Fibroblast of lung (primary cell): ENCODE data around the gene PSMD1. TPM values are rescaled to one million over a fixed set of nuclear protein-coding genes. Genes with fewer than 3 reads are reported as not detected.

Experiments used
- DNase-seq, 2 donors: peaks; one replicate each; pipeline versions ENCODE4 v3.0.0 to v3.0.0-alpha.2; 2010; ENCODE audit warnings: low read depth in 2 of 2
- H2AFZ ChIP-seq: 2 replicates; pipeline ENCODE4 v1.5.1; 2012; ENCODE audit warnings: low read length, control low read depth, inconsistent platforms
- H3K27ac ChIP-seq: 2 replicates; pipeline ENCODE4 v1.5.1; 2011; ENCODE audit warnings: low read length, control low read depth; ENCODE audit not compliant: insufficient read depth
- H3K27me3 ChIP-seq: 2 replicates; pipeline ENCODE4 v1.5.1; 2011; ENCODE audit warnings: mild to moderate bottlenecking, low read length; ENCODE audit not compliant: control insufficient read depth, insufficient read depth
- H3K36me3 ChIP-seq: 2 replicates; pipeline ENCODE4 v1.5.1; 2011; ENCODE audit warnings: low read length; ENCODE audit not compliant: control insufficient read depth, insufficient read depth
- H3K4me1 ChIP-seq: 2 replicates; pipeline ENCODE4 v1.5.1; 2011; ENCODE audit warnings: low read length; ENCODE audit not compliant: control insufficient read depth, insufficient read depth; ENCODE audit errors: extremely low read depth
- H3K4me2 ChIP-seq: 2 replicates; pipeline ENCODE4 v1.5.1; 2011; ENCODE audit warnings: low read length, control low read depth; ENCODE audit not compliant: insufficient read depth; ENCODE audit errors: extremely low read depth
- H3K4me3 ChIP-seq, 4 experiments: fragments of 200-600 bp in 1 of 4; sonication (generic) in 1 of 4; replicated peaks in 1 of 4; 2 replicates each; pipeline ENCODE4 v1.5.1; 2011 to 2016; ENCODE audit warnings: low read length in 4 of 4, low read depth in 3 of 4, mild to moderate bottlenecking in 3 of 4, control low read depth in 2 of 4, inconsistent platforms in 1 of 4, mixed read lengths in 1 of 4; ENCODE audit not compliant: insufficient read depth in 1 of 4; ENCODE audit errors: control extremely low read depth in 1 of 4
- H3K79me2 ChIP-seq: 2 replicates; pipeline ENCODE4 v1.5.1; 2012; ENCODE audit warnings: mild to moderate bottlenecking, low read length, inconsistent platforms; ENCODE audit not compliant: control insufficient read depth, insufficient read depth
- H3K9ac ChIP-seq: 2 replicates; pipeline ENCODE4 v1.5.1; 2011; ENCODE audit warnings: mild to moderate bottlenecking, low read length, control low read depth; ENCODE audit not compliant: insufficient read depth
- H3K9me3 ChIP-seq: 2 replicates; pipeline ENCODE4 v1.5.1; 2012; ENCODE audit warnings: low read depth, low read length; ENCODE audit not compliant: control insufficient read depth, insufficient read depth
- H4K20me1 ChIP-seq: 2 replicates; pipeline ENCODE4 v1.5.1; 2011; ENCODE audit warnings: low read length; ENCODE audit not compliant: control insufficient read depth, insufficient read depth; ENCODE audit errors: extremely low read depth
- EZH2 ChIP-seq: IDR thresholded peaks from 2 replicates; pipeline ENCODE4 v1.5.1; 2012; ENCODE audit warnings: low read length, control low read depth, mild to moderate bottlenecking; ENCODE audit errors: missing control alignments
- polyA plus RNA-seq, 2 donors: library from polyadenylated mRNA; depleted of rRNA in 1 of 2; stranded (reverse) in 1 of 2; unstranded in 1 of 2; fragments of >200 nt; gene quantifications; 2 replicates each; pipeline ENCODE4 v1.2.1, GENCODE V29; 2011 to 2012; ENCODE audit warnings: missing spikeins in 1 of 2
- total RNA-seq: library from RNA; depleted of rRNA; stranded (reverse); fragments of >200 nt; gene quantifications from 2 replicates; pipeline ENCODE4 v1.2.1, GENCODE V29; 2014
- TF ChIP-seq, protein P1 (sequence below), 2 donors: IDR thresholded peaks in 1 of 2; conservative IDR thresholded peaks in 1 of 2; 1 replicate in 1 of 2; 2 replicates in 1 of 2; pipeline ENCODE4 v1.5.1; 2011 to 2012; ENCODE audit warnings: low read length in 2 of 2, control low read depth in 1 of 2, inconsistent platforms in 1 of 2, low read depth in 1 of 2, mild to moderate bottlenecking in 1 of 2

The PSMD1 gene
- total and polyA plus RNA-seq, 2 donors (not counting 1 experiment from before 2014, with no cell fraction given) = 125 to 144 TPM

- H2AFZ ChIP-seq = no peak overlapping the region
- H3K4me2 ChIP-seq = no peak overlapping the region
- H3K36me3 ChIP-seq = peaks cover 15% of the 10 kb centered on the region
- H4K20me1 ChIP-seq = no peaks in the 10 kb centered on the region
- DNase-seq = no peak
- no peaks in the 10 kb centered on the region for H3K27me3 ChIP-seq
- no peak overlapping the region for H3K9ac ChIP-seq
- H3K27ac ChIP-seq = no peak overlapping the region
- peaks cover 11% of the 10 kb centered on the region for H3K4me1 ChIP-seq
- TF ChIP-seq EZH2 = no peak
- TF ChIP-seq, protein P1, sequence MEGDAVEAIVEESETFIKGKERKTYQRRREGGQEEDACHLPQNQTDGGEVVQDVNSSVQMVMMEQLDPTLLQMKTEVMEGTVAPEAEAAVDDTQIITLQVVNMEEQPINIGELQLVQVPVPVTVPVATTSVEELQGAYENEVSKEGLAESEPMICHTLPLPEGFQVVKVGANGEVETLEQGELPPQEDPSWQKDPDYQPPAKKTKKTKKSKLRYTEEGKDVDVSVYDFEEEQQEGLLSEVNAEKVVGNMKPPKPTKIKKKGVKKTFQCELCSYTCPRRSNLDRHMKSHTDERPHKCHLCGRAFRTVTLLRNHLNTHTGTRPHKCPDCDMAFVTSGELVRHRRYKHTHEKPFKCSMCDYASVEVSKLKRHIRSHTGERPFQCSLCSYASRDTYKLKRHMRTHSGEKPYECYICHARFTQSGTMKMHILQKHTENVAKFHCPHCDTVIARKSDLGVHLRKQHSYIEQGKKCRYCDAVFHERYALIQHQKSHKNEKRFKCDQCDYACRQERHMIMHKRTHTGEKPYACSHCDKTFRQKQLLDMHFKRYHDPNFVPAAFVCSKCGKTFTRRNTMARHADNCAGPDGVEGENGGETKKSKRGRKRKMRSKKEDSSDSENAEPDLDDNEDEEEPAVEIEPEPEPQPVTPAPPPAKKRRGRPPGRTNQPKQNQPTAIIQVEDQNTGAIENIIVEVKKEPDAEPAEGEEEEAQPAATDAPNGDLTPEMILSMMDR (conservative IDR thresholded peaks at IDR 0.05 in 1 of 2, IDR thresholded peaks at IDR 0.05 in 1 of 2; ENCODE audit: low read depth in 1 of 2, low read length in 2 of 2) = no peak
- no peaks in the 10 kb centered on the region for H3K9me3 ChIP-seq
- no peaks in the 10 kb centered on the region for H3K79me2 ChIP-seq
- no peak overlapping the region for H3K4me3 ChIP-seq
These were observed 161.7 kb downstream of the PSMD1 start for GRCh38 chr2:231218366-231218765.

DNA sequence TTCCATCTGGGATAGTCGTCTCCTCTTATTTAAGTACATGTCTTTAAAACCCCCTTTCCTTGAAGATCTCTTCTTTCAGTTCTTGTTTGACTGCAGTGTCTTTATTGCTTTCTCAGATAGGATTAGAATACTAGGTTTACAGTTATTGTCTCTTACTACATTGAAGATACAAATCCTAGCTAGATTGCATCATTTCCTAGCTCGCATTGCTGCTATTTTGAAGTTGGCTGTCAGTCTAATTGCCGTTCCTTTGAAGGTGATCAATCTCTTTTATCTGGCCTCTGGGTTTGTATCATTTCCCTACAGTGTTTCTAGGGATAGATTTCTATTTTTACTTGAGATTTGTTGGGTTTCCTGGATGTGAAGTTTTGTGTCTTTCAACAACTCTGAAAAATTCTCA lies 162.6 kb downstream of the PSMD1 start:
- no peak for DNase-seq
- no peaks in the 10 kb centered on the region for H4K20me1 ChIP-seq
- no peaks in the 10 kb centered on the region for H3K27me3 ChIP-seq
- H3K4me2 ChIP-seq = no peak overlapping the region
- no peak overlapping the region for H3K27ac ChIP-seq
- no peak overlapping the region for H2AFZ ChIP-seq
- TF ChIP-seq EZH2 = no peak
- TF ChIP-seq, protein P1 (conservative IDR thresholded peaks at IDR 0.05 in 1 of 2, IDR thresholded peaks at IDR 0.05 in 1 of 2; ENCODE audit: low read depth in 1 of 2, low read length in 2 of 2) = no peak
- peaks cover 11% of the 10 kb centered on the region for H3K4me1 ChIP-seq
- no peaks in the 10 kb centered on the region for H3K9me3 ChIP-seq
- no peak overlapping the region for H3K9ac ChIP-seq
- no peak overlapping the region for H3K4me3 ChIP-seq
- peaks cover 12% of the 10 kb centered on the region for H3K36me3 ChIP-seq
- no peaks in the 10 kb centered on the region for H3K79me2 ChIP-seq

DNA sequence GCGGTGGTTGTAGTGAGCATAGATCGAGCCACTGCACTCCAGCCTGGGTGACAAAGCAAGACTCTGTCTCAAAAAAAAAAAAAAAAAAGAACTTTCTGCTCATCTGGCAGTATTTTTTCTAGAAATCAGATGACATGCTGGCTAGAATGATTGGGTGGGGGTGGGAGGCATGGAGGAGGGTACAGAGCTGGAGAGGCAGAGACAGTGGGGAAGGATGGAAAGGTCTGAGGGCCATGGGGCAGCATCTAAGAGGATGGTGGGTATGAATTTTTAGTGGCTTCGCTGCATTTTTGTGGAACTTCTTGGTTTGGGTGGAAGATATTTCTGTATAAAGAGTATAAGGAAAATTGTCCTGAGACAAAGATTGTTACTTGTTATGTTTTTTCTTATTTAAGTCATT lies 165.1 kb downstream of the PSMD1 start:
- Histone ChIP-seq H3K36me3 (peaks cover 10% of the 10 kb centered on the region), H3K9me3 (no peaks in the 10 kb centered on the region), H4K20me1 (no peaks in the 10 kb centered on the region), H3K27ac (peak overlapping the region; percentile 85), H3K27me3 (no peaks in the 10 kb centered on the region), H3K4me2 (peak overlapping the region; percentile 63), H3K4me1 (peaks cover 11% of the 10 kb centered on the region), H2AFZ (no peak overlapping the region), H3K79me2 (no peaks in the 10 kb centered on the region), H3K9ac (no peak overlapping the region), H3K4me3 (no peak overlapping the region)
- no peak for TF ChIP-seq EZH2
- TF ChIP-seq, protein P1 (conservative IDR thresholded peaks at IDR 0.05 in 1 of 2, IDR thresholded peaks at IDR 0.05 in 1 of 2; ENCODE audit: low read depth in 1 of 2, low read length in 2 of 2) = no peak
- DNase-seq = peak in 1 of 2 donors; percentile 10

Other genes starting within 250 kb of the PSMD1 start
- 58.3 and 77.3 TPM in 2 replicates for gene ITM2C, start 191.9 kb upstream of the PSMD1 start, total RNA-seq
- gene ITM2C, start 191.9 kb upstream of the PSMD1 start, polyA plus RNA-seq = 182 and 236 TPM in 2 replicates
- not detected in 2 replicates for gene GPR55, start 131.6 kb upstream of the PSMD1 start, total RNA-seq
- gene GPR55, start 131.6 kb upstream of the PSMD1 start, polyA plus RNA-seq = not detected in 2 replicates
- gene SPATA3, start 60.7 kb upstream of the PSMD1 start, total RNA-seq = not detected in 2 replicates
- not detected in 2 replicates for gene SPATA3, start 60.7 kb upstream of the PSMD1 start, polyA plus RNA-seq
- 0.33 TPM in 1 of 2 replicates, not detected in the other for gene C2orf72, start 19.3 kb upstream of the PSMD1 start, total RNA-seq
- gene C2orf72, start 19.3 kb upstream of the PSMD1 start, polyA plus RNA-seq = 0.09 and 1.9 TPM in 2 replicates
- gene HTR2B, start 68.2 kb downstream of the PSMD1 start, total RNA-seq = 31.1 and 92.5 TPM in 2 replicates
- 12.6 and 26.0 TPM in 2 replicates for gene HTR2B, start 68.2 kb downstream of the PSMD1 start, polyA plus RNA-seq
- gene ARMC9, start 141.8 kb downstream of the PSMD1 start, total RNA-seq = 60.4 and 153 TPM in 2 replicates
- gene ARMC9, start 141.8 kb downstream of the PSMD1 start, polyA plus RNA-seq = 68.4 and 114 TPM in 2 replicates